T-helper 9 cell (primary cell): Measurements from ENCODE around the gene FST.

Experiments
- DNase-seq: peaks from one replicate; pipeline ENCODE4 v3.0.0-alpha.2; 2020
- total RNA-seq, 2 donors: gene quantifications; one replicate each; lab custom pipeline; 2026; lab: John Stamatoyannopoulos, UW

Gene FST, protein sequence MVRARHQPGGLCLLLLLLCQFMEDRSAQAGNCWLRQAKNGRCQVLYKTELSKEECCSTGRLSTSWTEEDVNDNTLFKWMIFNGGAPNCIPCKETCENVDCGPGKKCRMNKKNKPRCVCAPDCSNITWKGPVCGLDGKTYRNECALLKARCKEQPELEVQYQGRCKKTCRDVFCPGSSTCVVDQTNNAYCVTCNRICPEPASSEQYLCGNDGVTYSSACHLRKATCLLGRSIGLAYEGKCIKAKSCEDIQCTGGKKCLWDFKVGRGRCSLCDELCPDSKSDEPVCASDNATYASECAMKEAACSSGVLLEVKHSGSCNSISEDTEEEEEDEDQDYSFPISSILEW
- 0 to 0.14 reads per million in 2 donors for total RNA-seq

GRCh38 chr5:53480416-53481158 lies at the start of gene FST:
Gene FST (plus strand): TSS chr5:53480629. CDS start chr5:53480792, 163 bp downstream.
- DNase-seq = no peak

- no peak for DNase-seq
Observed at GRCh38 chr5:53431665-53432064, 48.8 kb upstream of the FST start.

DNA sequence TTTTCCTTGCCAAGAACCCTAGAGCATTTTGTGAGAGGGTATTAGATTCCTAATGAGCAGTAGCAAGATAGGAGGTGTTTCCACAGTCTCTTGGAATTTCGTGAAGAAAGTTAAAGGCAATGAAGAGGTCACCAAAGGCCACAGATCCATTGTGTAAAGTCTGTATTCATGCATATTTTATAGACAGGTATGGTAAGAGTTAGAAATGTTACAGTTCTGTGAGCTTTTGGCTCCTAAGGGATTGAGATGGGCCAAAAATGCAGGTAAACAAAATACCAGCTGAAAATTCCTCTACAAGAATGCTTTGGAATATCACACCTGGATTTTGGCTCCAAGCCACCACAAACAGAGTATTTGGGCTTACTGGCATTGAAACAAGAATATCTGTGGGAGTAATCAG lies 47.4 kb upstream of the FST start:
- no peak for DNase-seq

GRCh38 chr5:53434541-53434940 lies 45.9 kb upstream of the FST start:
- DNase-seq = no peak

GRCh38 chr5:53436480-53437191 lies 43.8 kb upstream of the FST start:
- no peak for DNase-seq

DNA sequence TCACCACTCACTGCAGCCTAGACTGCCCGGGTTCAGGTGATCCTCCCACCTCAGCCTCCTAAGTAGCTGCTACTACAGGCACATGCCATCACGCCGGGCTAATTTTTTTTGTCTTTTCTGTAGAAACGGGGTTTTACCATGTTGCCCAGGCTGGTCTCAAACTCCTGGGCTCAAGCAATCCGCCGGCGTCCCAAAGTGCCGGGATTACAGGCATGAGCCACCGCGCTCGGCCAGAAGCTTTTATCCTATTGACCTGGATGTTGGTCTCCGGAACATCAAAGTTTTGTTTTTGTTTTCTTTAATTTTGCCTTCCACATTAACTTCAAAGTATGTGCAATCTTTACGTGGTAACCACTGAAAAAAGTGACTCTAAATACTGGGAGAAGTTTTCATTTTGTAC lies 42.4 kb upstream of the FST start:
- no peak for DNase-seq

DNA sequence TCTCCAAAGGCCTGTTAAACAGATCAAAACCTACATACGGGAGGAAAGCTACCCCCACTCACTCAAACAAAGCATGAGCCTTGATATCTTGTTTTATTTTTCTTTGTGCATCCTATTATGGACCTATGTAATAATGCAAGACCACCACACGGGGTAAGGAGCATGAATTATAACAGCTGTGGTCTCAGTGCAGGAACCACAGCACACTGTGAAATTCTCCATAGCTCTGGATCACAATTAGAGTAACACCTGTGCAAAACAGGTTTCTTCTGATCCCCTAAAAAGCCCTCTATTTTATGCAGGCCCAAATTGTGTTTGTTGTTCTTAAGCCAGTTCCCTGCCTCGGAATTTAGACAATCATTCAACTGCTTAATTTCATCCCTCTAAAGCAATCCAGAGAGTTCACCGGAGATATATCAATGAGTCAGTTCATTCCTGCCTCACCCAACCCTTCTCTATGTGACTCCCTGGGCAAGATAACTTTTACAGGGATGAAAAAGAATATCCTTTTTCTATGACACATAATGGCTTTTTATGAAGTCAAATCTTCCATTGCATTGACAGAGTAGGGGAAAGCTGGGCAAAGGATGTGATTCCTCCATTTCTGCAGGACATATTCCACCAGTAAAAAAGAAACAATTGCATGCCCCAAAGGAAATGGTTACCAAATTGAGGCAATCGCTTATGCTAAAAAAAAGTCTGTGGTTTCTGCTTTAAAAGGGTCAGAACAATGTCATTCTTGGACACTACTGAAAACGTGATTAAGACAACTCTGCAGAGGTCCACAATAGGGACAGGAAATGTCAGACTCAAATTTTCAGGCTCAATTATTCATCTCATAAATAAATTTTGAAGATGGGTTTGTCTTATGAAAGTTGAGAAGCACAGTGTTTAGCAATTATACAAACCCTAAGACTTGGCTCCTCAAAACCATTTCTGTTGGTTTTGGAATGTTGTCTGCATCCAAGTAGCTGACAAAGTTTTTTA lies 41.6 kb upstream of the FST start:
- DNase-seq = no peak

DNA sequence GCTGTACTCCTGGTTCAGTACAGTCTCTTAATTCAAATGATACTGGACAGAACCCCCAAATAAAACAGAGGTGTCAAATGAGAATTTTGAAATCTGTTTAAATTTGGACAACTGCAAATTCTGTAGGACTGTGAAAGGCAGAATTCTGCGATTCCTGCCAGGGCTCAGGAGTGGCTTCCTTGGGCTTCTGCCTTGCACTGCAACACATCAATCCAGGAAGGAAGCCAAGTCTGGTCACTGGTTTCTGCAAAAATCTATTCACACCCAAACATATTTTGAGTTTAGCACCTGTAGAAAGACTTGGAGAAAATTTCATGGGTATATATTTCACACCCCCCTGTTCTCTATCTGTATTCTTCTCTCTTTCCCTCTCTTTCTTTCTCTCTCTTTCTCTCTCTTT lies 37.5 kb upstream of the FST start:
- DNase-seq = no peak

DNA sequence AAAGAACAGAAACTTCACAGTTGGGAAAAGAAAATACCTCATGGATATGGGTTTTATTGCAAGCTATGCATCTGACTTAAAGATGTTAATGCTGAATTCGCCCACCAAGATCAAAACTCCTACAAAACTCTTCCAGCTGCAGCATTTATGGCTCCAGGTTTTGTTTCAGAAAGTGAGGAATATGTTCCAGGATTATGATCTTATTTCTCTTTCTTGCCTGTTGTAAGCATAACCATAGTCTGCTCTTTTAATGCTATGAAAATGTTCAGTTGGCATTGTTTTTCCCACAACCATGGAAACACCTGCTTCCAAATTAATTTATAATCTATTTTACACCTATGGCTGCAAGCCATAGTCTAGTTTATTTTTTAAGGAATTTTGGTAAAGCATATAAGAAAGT lies 34.9 kb upstream of the FST start:
- DNase-seq = no peak

- DNase-seq = no peak
Observed at GRCh38 chr5:53446908-53447307, 33.5 kb upstream of the FST start.

DNA sequence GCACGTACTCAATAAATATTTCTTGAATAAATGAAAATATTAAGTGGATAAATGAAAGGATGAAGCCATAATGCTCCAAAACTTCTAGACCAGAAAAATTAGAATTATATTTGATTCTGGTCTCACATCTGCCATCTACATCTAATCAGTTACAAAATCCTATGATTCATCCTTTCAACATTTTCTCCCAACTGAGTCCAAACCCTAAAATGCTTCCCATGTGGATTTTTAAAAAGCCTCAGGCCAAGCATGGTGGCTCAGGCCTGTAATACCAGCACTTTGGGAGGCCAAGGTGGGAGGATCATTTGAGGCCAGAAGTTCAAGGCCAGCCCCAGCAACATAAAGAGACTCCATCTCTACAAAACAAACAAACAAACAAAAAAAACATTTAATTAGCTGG lies 31.6 kb upstream of the FST start:
- DNase-seq = no peak

DNA sequence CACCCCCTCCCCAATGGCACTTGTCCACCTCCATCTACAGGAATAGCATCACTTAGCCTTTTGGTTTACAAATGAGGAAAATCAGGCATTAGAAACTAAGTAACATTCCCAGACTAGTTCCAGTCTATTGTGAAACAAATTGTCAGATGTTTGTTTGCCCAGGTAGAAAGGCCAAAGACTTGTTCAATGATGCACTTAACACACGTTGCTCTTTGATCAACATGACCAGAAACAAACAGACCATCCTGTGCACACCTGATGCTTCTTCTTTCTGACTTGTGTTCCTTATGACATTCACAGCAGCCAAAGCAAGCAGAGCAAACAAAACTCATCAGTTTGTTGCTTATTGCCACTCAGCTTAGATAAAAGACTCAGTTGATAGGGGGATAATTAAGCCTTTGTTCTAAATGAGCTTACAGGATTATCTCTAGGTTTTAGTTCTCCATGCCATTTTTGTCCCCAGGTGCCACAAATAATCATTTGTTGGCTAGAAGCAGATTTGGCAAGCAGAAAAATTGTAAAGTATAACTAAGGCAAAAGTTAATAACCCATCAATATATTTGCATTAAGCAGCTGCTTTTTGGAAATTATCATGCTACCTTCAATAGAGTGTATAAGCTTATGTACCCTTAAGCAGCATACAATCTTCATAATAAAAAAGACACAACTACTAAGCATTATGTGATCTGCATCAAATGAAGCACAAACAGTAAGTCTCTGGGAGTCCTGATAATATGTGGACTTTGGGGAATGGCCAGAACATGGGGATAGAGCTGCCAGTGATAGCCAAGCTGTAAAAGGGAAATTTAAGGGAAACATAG lies 26.3 kb upstream of the FST start:
- DNase-seq = no peak

- no peak for DNase-seq
Observed at GRCh38 chr5:53454719-53455000, 25.8 kb upstream of the FST start.

DNA sequence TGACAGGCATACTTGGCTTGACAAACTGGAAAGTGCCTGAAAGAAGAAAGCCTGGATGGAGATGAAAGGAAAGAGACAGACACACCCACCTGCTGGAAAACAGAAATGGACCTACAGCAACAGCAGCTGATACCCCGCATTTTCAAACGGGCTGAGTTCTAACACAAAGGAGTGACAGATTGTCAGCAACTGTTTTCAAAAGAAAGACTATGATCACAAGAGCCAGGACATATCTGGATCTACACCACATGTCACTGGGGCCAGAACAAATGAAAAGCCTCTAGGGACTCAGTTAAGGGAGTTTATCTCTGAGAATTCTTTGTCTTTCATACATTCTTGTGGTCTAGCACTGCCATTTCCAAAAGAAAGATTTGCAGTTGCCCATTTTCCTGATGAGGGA lies 24.1 kb upstream of the FST start:
- no peak for DNase-seq

- DNase-seq = no peak
Observed at GRCh38 chr5:53463909-53464621, 16.4 kb upstream of the FST start.

- DNase-seq = no peak
Observed at GRCh38 chr5:53464722-53465121, 15.7 kb upstream of the FST start.

GRCh38 chr5:53469946-53470687 lies 10.3 kb upstream of the FST start:
- no peak for DNase-seq

- DNase-seq = no peak
Observed at GRCh38 chr5:53472279-53472678, 8.2 kb upstream of the FST start.

GRCh38 chr5:53472720-53473510 lies 7.5 kb upstream of the FST start:
- no peak for DNase-seq

- DNase-seq = no peak
Observed at GRCh38 chr5:53473633-53474032, 6.8 kb upstream of the FST start.
